SU-DHL-6 (cell line): ENCODE results near the gene SYNCRIP.

Experiments used
- H2AFZ ChIP-seq: fragments of 200-600 bp; sonication (generic); 2 replicates; pipeline ENCODE4 v1.6.1; 2014; ENCODE audit warnings: low read depth, mild to moderate bottlenecking, moderate library complexity, mixed read lengths, antibody characterized with exemption, low read length; ENCODE audit not compliant: severe bottlenecking
- H3F3A ChIP-seq: fragments of 200-600 bp; shearing (Covaris generic); 2 replicates; pipeline ENCODE4 v1.6.0; 2016; ENCODE audit warnings: antibody characterized with exemption, mild to moderate bottlenecking; ENCODE audit not compliant: insufficient read depth
- H3K27ac ChIP-seq: fragments of 200-600 bp; sonication (generic); 2 replicates; pipeline ENCODE4 v1.5.1; 2016; ENCODE audit warnings: low read depth, mild to moderate bottlenecking, low read length, moderate library complexity, mixed read lengths
- H3K27me3 ChIP-seq: fragments of 200-600 bp; sonication (generic), shearing (Covaris generic); 2 replicates; pipeline ENCODE4 v1.6.0; 2014; ENCODE audit warnings: mild to moderate bottlenecking, low read length
- H3K36me3 ChIP-seq: fragments of 200-600 bp; sonication (generic); 2 replicates; pipeline ENCODE4 v1.6.1; 2014; ENCODE audit warnings: mild to moderate bottlenecking, low read length, mixed read lengths
- H3K4me2 ChIP-seq: fragments of 300-600, 200-600 bp; shearing (Covaris generic), sonication (generic); 2 replicates; pipeline ENCODE4 v1.6.0; 2014; ENCODE audit warnings: low read length, low read depth, mild to moderate bottlenecking; ENCODE audit not compliant: poor library complexity, severe bottlenecking
- H3K4me3 ChIP-seq: fragments of 200-600 bp; sonication (generic); 2 replicates; pipeline ENCODE4 v1.5.1; 2014; ENCODE audit warnings: antibody characterized with exemption, low read length, mild to moderate bottlenecking, mixed read lengths; ENCODE audit not compliant: insufficient read depth, poor library complexity, severe bottlenecking
- H3K79me2 ChIP-seq: fragments of 200-600 bp; sonication (generic); 2 replicates; pipeline ENCODE4 v1.6.1; 2014; ENCODE audit warnings: mild to moderate bottlenecking, low read length, moderate library complexity; ENCODE audit not compliant: insufficient read depth
- H3K9ac ChIP-seq: fragments of 200-600 bp; sonication (generic); 2 replicates; pipeline ENCODE4 v1.7.0; 2014; ENCODE audit warnings: mild to moderate bottlenecking, low read length
- H3K9me2 ChIP-seq: fragments of 200-600 bp; sonication (generic); replicated peaks from 2 replicates; pipeline ENCODE4 v1.6.1; 2014; ENCODE audit warnings: low read length; ENCODE audit not compliant: insufficient read depth
- H3K9me3 ChIP-seq: fragments of 200-600 bp; sonication (generic); 2 replicates; pipeline ENCODE4 v1.6.1; 2014; ENCODE audit warnings: low read length, mixed read lengths; ENCODE audit not compliant: insufficient read depth
- H4K20me1 ChIP-seq: fragments of 200-600 bp; sonication (generic); 2 replicates; pipeline ENCODE4 v1.6.1; 2014; ENCODE audit warnings: low read depth, mild to moderate bottlenecking, antibody characterized with exemption, low read length, moderate library complexity, mixed read lengths
- EZH2phosphoT487 ChIP-seq: fragments of 200-600 bp; sonication (generic), shearing (Covaris generic); conservative IDR thresholded peaks from 2 replicates; pipeline ENCODE4 v1.6.1; 2018; ENCODE audit warnings: mild to moderate bottlenecking, antibody characterized with exemption, low read length, moderate library complexity, mixed read lengths
- TF ChIP-seq, protein P1 (sequence below): fragments of 200-600 bp; sonication (generic); IDR thresholded peaks from one replicate; pipeline ENCODE4 v1.5.1; 2017; ENCODE audit warnings: antibody characterized with exemption, mild to moderate bottlenecking, low read length, moderate library complexity; ENCODE audit not compliant: insufficient read depth, poor library complexity, severe bottlenecking

Gene SYNCRIP

DNA sequence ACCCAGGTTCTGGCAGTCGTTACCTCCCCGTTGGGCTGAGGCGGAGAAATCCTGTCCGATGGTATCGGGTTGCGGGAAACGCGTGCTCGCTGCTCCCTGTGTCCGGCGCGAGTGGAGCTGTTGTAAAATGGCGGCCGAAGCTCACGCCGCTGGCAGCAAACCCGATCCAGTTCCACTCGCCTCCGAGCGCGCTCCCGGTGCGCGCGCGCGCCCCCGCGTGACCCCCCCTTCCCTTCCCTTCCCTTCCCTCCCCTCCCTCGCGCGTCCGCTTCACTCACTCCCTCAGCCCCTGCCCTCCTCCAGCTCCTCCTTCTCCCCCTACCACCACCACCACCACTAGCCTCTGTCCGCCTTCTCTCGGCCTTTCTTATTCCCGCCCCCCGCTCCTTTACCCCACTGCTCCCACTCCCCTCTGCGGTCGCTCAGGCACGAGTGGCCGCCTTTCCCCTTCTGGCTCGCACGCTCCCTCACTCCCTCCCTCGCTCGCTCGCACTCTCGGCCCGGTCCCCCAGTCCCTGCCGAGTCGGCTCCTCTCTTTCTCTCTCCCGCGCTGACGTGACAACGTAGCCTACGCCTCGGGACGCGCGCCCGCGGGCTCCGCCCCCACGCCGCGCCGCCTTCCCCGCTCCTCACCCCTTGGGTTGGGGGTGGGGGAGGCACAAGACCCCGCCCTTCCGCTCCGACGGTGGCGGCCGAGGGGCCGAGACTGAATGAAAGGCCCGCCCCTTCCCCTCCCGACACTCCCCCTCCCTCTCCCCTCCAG is at the start of gene SYNCRIP:
SYNCRIP (minus strand) TSS at position 113 of the 763 bp plus-strand sequence. CDS start 1,447 bp downstream, outside the sequence.
- H3F3A ChIP-seq = peaks cover 5% of the 10 kb centered on the region
- H3K27ac ChIP-seq = peak within 1 kb of the TSS; percentile 91
- H3K9me3 ChIP-seq = no peaks in the 10 kb centered on the region
- H3K9ac ChIP-seq = peak within 1 kb of the TSS; percentile 99
- TF ChIP-seq EZH2phosphoT487 = no peak
- TF ChIP-seq, protein P1, sequence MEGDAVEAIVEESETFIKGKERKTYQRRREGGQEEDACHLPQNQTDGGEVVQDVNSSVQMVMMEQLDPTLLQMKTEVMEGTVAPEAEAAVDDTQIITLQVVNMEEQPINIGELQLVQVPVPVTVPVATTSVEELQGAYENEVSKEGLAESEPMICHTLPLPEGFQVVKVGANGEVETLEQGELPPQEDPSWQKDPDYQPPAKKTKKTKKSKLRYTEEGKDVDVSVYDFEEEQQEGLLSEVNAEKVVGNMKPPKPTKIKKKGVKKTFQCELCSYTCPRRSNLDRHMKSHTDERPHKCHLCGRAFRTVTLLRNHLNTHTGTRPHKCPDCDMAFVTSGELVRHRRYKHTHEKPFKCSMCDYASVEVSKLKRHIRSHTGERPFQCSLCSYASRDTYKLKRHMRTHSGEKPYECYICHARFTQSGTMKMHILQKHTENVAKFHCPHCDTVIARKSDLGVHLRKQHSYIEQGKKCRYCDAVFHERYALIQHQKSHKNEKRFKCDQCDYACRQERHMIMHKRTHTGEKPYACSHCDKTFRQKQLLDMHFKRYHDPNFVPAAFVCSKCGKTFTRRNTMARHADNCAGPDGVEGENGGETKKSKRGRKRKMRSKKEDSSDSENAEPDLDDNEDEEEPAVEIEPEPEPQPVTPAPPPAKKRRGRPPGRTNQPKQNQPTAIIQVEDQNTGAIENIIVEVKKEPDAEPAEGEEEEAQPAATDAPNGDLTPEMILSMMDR = no peak
- H3K4me3 ChIP-seq = peak within 1 kb of the TSS; percentile 83
- peak within 1 kb of the TSS; percentile 57 for H2AFZ ChIP-seq
- peaks cover 33% of the 10 kb centered on the region for H4K20me1 ChIP-seq
- H3K9me2 ChIP-seq = no peaks in the 10 kb centered on the region
- H3K79me2 ChIP-seq = peaks cover 48% of the 10 kb centered on the region
- H3K4me2 ChIP-seq = peak within 1 kb of the TSS; percentile 85
- H3K36me3 ChIP-seq = peaks cover 30% of the 10 kb centered on the region
- H3K27me3 ChIP-seq = no peaks in the 10 kb centered on the region

DNA sequence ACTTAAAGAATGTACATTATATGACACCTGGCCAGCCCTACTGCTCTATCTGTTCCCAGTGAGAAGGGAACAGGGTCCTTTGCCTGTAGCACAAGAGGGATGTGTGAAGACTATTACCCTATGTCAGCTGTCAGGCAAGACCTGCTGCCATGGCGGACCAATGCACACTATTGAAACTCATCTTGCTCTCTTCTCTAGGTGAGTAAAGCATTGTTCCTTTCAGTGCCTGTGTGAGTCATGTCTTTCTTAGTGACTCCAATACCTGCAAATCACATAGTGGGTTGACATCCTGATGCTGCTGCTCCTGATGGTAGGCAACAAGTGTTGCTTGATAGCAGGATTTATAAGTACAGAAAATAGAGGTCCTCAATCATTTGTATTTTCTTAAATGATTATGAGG is 48.8 kb upstream of the SYNCRIP start:
- Histone ChIP-seq H3K9ac (no peak overlapping the region), H3K9me3 (no peaks in the 10 kb centered on the region), H3K36me3 (no peaks in the 10 kb centered on the region), H2AFZ (no peak overlapping the region), H3K4me2 (no peak overlapping the region), H3K79me2 (no peaks in the 10 kb centered on the region), H3K27me3 (no peaks in the 10 kb centered on the region), H3K9me2 (no peaks in the 10 kb centered on the region), H3K27ac (no peak overlapping the region), H3K4me3 (no peak overlapping the region), H3F3A (no peaks in the 10 kb centered on the region), H4K20me1 (no peaks in the 10 kb centered on the region)
- no peak for TF ChIP-seq EZH2phosphoT487
- TF ChIP-seq, protein P1 = no peak

DNA sequence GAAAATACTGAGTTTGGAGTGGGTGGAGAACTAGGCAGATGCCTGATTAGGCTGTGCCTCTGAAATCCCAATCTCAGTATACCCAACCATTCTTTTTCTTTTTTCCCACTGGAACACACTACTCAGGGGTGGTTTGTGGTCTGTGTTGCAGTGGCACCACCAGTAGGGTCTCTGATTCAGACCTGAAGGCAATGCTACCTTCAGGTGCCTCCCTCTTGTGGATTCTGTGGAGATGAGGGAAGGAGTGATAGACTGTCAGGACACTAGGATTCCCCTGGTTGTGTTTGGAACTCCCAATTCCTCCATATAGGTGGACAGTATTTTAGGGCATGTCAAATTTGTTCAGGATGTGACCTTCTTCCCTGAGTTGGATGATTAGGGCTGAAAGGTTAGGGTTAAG is 47.4 kb upstream of the SYNCRIP start:
- H3K9ac ChIP-seq = no peak overlapping the region
- no peak overlapping the region for H3K4me3 ChIP-seq
- TF ChIP-seq EZH2phosphoT487 = no peak
- TF ChIP-seq, protein P1 = no peak

More for the DNA sequence above, 47.4 kb upstream of the SYNCRIP start:
- Histone ChIP-seq H2AFZ (no peak overlapping the region), H3K27ac (no peak overlapping the region), H3K27me3 (no peaks in the 10 kb centered on the region), H3K79me2 (no peaks in the 10 kb centered on the region), H3K36me3 (no peaks in the 10 kb centered on the region), H3K9me2 (no peaks in the 10 kb centered on the region), H3K9me3 (no peaks in the 10 kb centered on the region), H4K20me1 (no peaks in the 10 kb centered on the region), H3K4me2 (no peak overlapping the region), H3F3A (no peaks in the 10 kb centered on the region)
